Sigmoid colon (tissue), 7 donors: ENCODE measurements around the gene EFNA3. TPM values are rescaled to one million over a fixed set of nuclear protein-coding genes. Genes with fewer than 3 reads are reported as not detected.

ENCODE experiments used
- DNase-seq: peaks from one replicate; pipeline ENCODE4 v3.0.0-alpha.2; 2019
- H3K27ac ChIP-seq, 4 donors: fragments of 200-600 bp; sonication (generic); one replicate each; pipeline ENCODE4 v1.5.1; 2016 to 2019; ENCODE audit warnings: mild to moderate bottlenecking in 1 of 4
- H3K27me3 ChIP-seq, 3 donors: fragments of 200-600 bp; sonication (generic); one replicate each; pipeline ENCODE4 v1.5.1; 2019; ENCODE audit warnings: mild to moderate bottlenecking in 1 of 3
- H3K36me3 ChIP-seq, 4 donors: fragments of 200-600 bp; sonication (generic); one replicate each; pipeline ENCODE4 v1.5.1; 2016 to 2019
- H3K4me1 ChIP-seq, 4 donors: fragments of 200-600 bp; sonication (generic); one replicate each; pipeline ENCODE4 v1.5.1; 2017 to 2019
- H3K4me3 ChIP-seq, 4 donors: fragments of 200-600 bp; sonication (generic); one replicate each; pipeline ENCODE4 v1.5.1; 2017 to 2019; ENCODE audit warnings: mild to moderate bottlenecking in 2 of 4, moderate library complexity in 1 of 4
- H3K9me3 ChIP-seq, 4 donors: fragments of 200-600 bp in 3 of 4; sonication (generic) in 3 of 4; one replicate each; pipeline versions ENCODE4 v1.5.1 to v1.6.1; 2013 to 2019
- CTCF ChIP-seq, 4 experiments: fragments of 450-650 bp in 3 of 4; fragments of 200-600 bp in 1 of 4; IDR thresholded peaks; one replicate each; pipeline ENCODE4 v1.5.1; 2016 to 2019; ENCODE audit warnings: antibody characterized with exemption in 4 of 4, mild to moderate bottlenecking in 3 of 4, moderate library complexity in 2 of 4
- EP300 ChIP-seq, 4 donors: sonication (generic); formaldehyde crosslinking; IDR thresholded peaks; one replicate each; pipeline ENCODE4 v1.6.1; 2017; ENCODE audit warnings: antibody characterized with exemption in 4 of 4
- POLR2A ChIP-seq, 2 donors: fragments of 450-650 bp; IDR thresholded peaks; one replicate each; pipeline ENCODE4 v1.6.1; 2016; ENCODE audit warnings: antibody characterized with exemption in 2 of 2, mild to moderate bottlenecking in 2 of 2, moderate library complexity in 2 of 2
- POLR2AphosphoS5 ChIP-seq, 4 donors: sonication (generic); formaldehyde crosslinking; IDR thresholded peaks; one replicate each; pipeline ENCODE4 v1.6.1; 2017; ENCODE audit warnings: antibody characterized with exemption in 4 of 4
- WGBS, 2 donors: extraction: QIAGEN DNeasy Blood & Tissue Kit; methylation state at CpG; one replicate each; pipeline ENCODE4 v1.1.7; 2013; 5-methylcytosine and 5-hydroxymethylcytosine counted together
- intact Hi-C: fragments of 100-400 bp; cut with DNase I; formaldehyde crosslinking; loops from one replicate; pipeline ENCODE4 v1.15.1; 2023
- polyA plus RNA-seq, 3 donors: library from polyadenylated mRNA; stranded (reverse); fragments of 200-250 nt; gene quantifications; one replicate each; pipeline ENCODE4 v1.2.3, GENCODE V29; 2013
- total RNA-seq, 4 donors: library from RNA; depleted of rRNA; stranded (reverse); fragments of >200 nt; gene quantifications; one replicate each; pipeline ENCODE4 v1.1.0, GENCODE V29; 2016
- donor health status: healthy with polysubstance abuse.
- donor health status: Bipolar disorder and iron deficiency.
- donor health status: healthy.

EFNA3 gene
- total and polyA plus RNA-seq, 7 donors = 0.27 to 9.0 (median 3.0) TPM

GRCh38 chr1:155057788-155058211, 20.8 kb upstream of the EFNA3 start:
- peaks cover 3 to 21% (median 16%) of the 10 kb centered on the region in 4 donors for H3K4me1 ChIP-seq
- no peak overlapping the region for H3K27ac ChIP-seq
- H3K36me3 ChIP-seq = peaks cover 19 to 71% (median 38%) of the 10 kb centered on the region in 4 donors
- intact Hi-C loops = loop anchor here (10.0 kb wide), 1 partner anchor 503 kb away; the partner anchor contains the start of gene UBE2Q1
- H3K9me3 ChIP-seq = no peaks in the 10 kb centered on the region
- TF ChIP-seq POLR2A (IDR thresholded peaks at IDR 0.05) = no peak
- no peak for TF ChIP-seq POLR2AphosphoS5 (IDR thresholded peaks at IDR 0.05)
- no peak for TF ChIP-seq CTCF (IDR thresholded peaks at IDR 0.05)
- no peak for TF ChIP-seq EP300 (IDR thresholded peaks at IDR 0.05)
- no peak overlapping the region for H3K4me3 ChIP-seq
- peaks cover 0 to 7% (median 0%) of the 10 kb centered on the region in 3 donors for H3K27me3 ChIP-seq
- DNase-seq = no peak
- WGBS, 2 donors = 93 to 96% methylated on average over 13 of the region's 13 CpGs

- 81 to 88% methylated on average over 8 of the region's 8 CpGs for WGBS, 2 donors
- H3K27me3 ChIP-seq = peaks cover 0 to 7% (median 0%) of the 10 kb centered on the region in 3 donors
- no peak for TF ChIP-seq POLR2A (IDR thresholded peaks at IDR 0.05)
- no peak for TF ChIP-seq EP300 (IDR thresholded peaks at IDR 0.05)
- no peak for TF ChIP-seq POLR2AphosphoS5 (IDR thresholded peaks at IDR 0.05)
- TF ChIP-seq CTCF (IDR thresholded peaks at IDR 0.05) = no peak
- H3K4me3 ChIP-seq = no peak overlapping the region
- peaks cover 14 to 46% (median 29%) of the 10 kb centered on the region in 4 donors for H3K36me3 ChIP-seq
- intact Hi-C loops = loop anchor here (1.0 to 5.0 kb wide), 2 partner anchors 15 to 88 kb away; partner anchors contain the start of genes CKS1B and SHC1
- no peak overlapping the region for H3K27ac ChIP-seq
- no peaks in the 10 kb centered on the region for H3K9me3 ChIP-seq
- no peak for DNase-seq
- H3K4me1 ChIP-seq = peaks cover 3 to 34% (median 30%) of the 10 kb centered on the region in 4 donors
Observed at GRCh38 chr1:155060736-155061135, 17.9 kb upstream of the EFNA3 start.

GRCh38 chr1:155061381-155062150, 17.1 kb upstream of the EFNA3 start:
- no peaks in the 10 kb centered on the region for H3K9me3 ChIP-seq
- no peak overlapping the region for H3K4me3 ChIP-seq
- no peak overlapping the region for H3K27ac ChIP-seq
- WGBS, 2 donors = 27 to 38% methylated on average over 21 of the region's 21 CpGs
- peaks cover 3 to 34% (median 30%) of the 10 kb centered on the region in 4 donors for H3K4me1 ChIP-seq
- peak; percentile 90 for DNase-seq
- intact Hi-C loops = loop anchor here (1.0 to 5.0 kb wide), 2 partner anchors 16 to 89 kb away; partner anchors contain the start of genes CKS1B and SHC1
- peaks cover 10 to 37% (median 21%) of the 10 kb centered on the region in 4 donors for H3K36me3 ChIP-seq
- TF ChIP-seq EP300 (IDR thresholded peaks at IDR 0.05) (no peak), POLR2A (IDR thresholded peaks at IDR 0.05) (no peak), POLR2AphosphoS5 (IDR thresholded peaks at IDR 0.05) (no peak), CTCF (IDR thresholded peaks at IDR 0.05) (peak; percentile 97 to 100 (median 99))
- H3K27me3 ChIP-seq = peaks cover 0 to 7% (median 0%) of the 10 kb centered on the region in 3 donors

- TF ChIP-seq CTCF (IDR thresholded peaks at IDR 0.05) = no peak
- no peak for TF ChIP-seq POLR2A (IDR thresholded peaks at IDR 0.05)
- no peak for TF ChIP-seq POLR2AphosphoS5 (IDR thresholded peaks at IDR 0.05)
- TF ChIP-seq EP300 (IDR thresholded peaks at IDR 0.05) = no peak
- Histone ChIP-seq H3K36me3 (peaks cover 6 to 31% (median 16%) of the 10 kb centered on the region in 4 donors), H3K27me3 (peaks cover 0 to 7% (median 0%) of the 10 kb centered on the region in 3 donors), H3K4me1 (peaks cover 3 to 34% (median 30%) of the 10 kb centered on the region in 4 donors), H3K9me3 (no peaks in the 10 kb centered on the region), H3K27ac (no peak overlapping the region), H3K4me3 (peak overlapping the region in 2 of 4 donors; percentile 84 to 90)
- 13 to 47% methylated on average over 29 of the region's 29 CpGs for WGBS, 2 donors
- no peak for DNase-seq
- intact Hi-C loops = loop anchor here (5.0 kb wide), 1 partner anchor 90 kb away; the partner anchor contains the start of genes CKS1B and SHC1
Observed at GRCh38 chr1:155062151-155062686, 16.4 kb upstream of the EFNA3 start.
